GM12878 (cell line): Measurements from ENCODE around the gene TBC1D22B.

Experiments used
- ATF3 ChIP-seq: IDR thresholded peaks from 2 replicates; pipeline ENCODE4 v1.6.1; 2011; ENCODE audit warnings: low read depth, mild to moderate bottlenecking, low read length, moderate library complexity, borderline replicate concordance; ENCODE audit errors: extremely low read depth
- CHD2 ChIP-seq: IDR thresholded peaks from 2 replicates; pipeline ENCODE4 v1.6.1; 2011; ENCODE audit warnings: low read depth, low read length, improper control_type of control experiment, borderline replicate concordance
- CTCF ChIP-seq, 3 experiments: IDR thresholded peaks in 2 of 3; conservative IDR thresholded peaks in 1 of 3; 2 replicates each; pipeline ENCODE4 v1.5.1; 2011; ENCODE audit warnings: low read depth in 3 of 3, low read length in 3 of 3, mild to moderate bottlenecking in 3 of 3, control low read depth in 2 of 3, moderate library complexity in 2 of 3, inconsistent platforms in 1 of 3, mixed read lengths in 1 of 3; ENCODE audit not compliant: control insufficient read depth in 2 of 3, insufficient read depth in 1 of 3; ENCODE audit errors: extremely low read depth in 1 of 3
- EGR1 ChIP-seq, 2 experiments: IDR thresholded peaks; 1 replicate in 1 of 2; 2 replicates in 1 of 2; pipeline ENCODE4 v1.6.1; 2011 to 2012; ENCODE audit warnings: low read depth in 2 of 2, low read length in 2 of 2, borderline replicate concordance in 1 of 2, mild to moderate bottlenecking in 1 of 2, moderate library complexity in 1 of 2
- ELK1 ChIP-seq: IDR thresholded peaks from 2 replicates; pipeline ENCODE4 v1.6.1; 2012; ENCODE audit warnings: low read depth, low read length, improper control_type of control experiment
- EP300 ChIP-seq, 2 experiments: fragments of 150-350 bp in 1 of 2; IDR thresholded peaks; 2 replicates each; pipeline ENCODE4 v1.6.1; 2011 to 2012; ENCODE audit warnings: low read depth in 2 of 2, low read length in 2 of 2, borderline replicate concordance in 1 of 2, improper control_type of control experiment in 1 of 2, inconsistent platforms in 1 of 2; ENCODE audit not compliant: control insufficient read depth in 1 of 2
- HDAC6 ChIP-seq: fragments of 200-600 bp; sonication (generic); IDR thresholded peaks from one replicate; pipeline ENCODE4 v1.8.0; 2017; ENCODE audit warnings: antibody characterized with exemption; ENCODE audit not compliant: unreplicated experiment
- NFYA ChIP-seq: IDR thresholded peaks from 2 replicates; pipeline ENCODE4 v1.6.1; 2011; ENCODE audit warnings: low read depth, mild to moderate bottlenecking, low read length, improper control_type of control experiment, borderline replicate concordance
- SMC3 ChIP-seq: IDR thresholded peaks from 2 replicates; pipeline ENCODE4 v1.6.1; 2011; ENCODE audit warnings: low read length, improper control_type of control experiment, borderline replicate concordance

GRCh38 chr6:37285861-37286311 lies 28.3 kb downstream of the TBC1D22B start:
- TF ChIP-seq HDAC6 (no peak), ELK1 (no peak), CTCF (IDR thresholded peaks at IDR 0.05 in 2 of 3, conservative IDR thresholded peaks at IDR 0.05 in 1 of 3; ENCODE audit: control insufficient read depth in 2 of 3, extremely low read depth in 1 of 3, insufficient read depth in 1 of 3, low read depth in 3 of 3, low read length in 3 of 3) (no peak), ATF3 (no peak), EGR1 (IDR thresholded peaks at IDR 0.05; ENCODE audit: borderline replicate concordance in 1 of 2, low read depth in 2 of 2, low read length in 2 of 2) (no peak), NFYA (no peak), CHD2 (no peak), EP300 (IDR thresholded peaks at IDR 0.05; ENCODE audit: borderline replicate concordance in 1 of 2, control insufficient read depth in 1 of 2, low read depth in 2 of 2, low read length in 2 of 2) (peak in 1 of 2 experiments; percentile 20; a peak in 1 of 4 replicates), SMC3 (no peak)
